ENCODE results near the gene NBEA.

GRCh38 chr13:34959489-34959888 lies 17.4 kb downstream of the NBEA start:
- no peak for TF ChIP-seq RAD21 (IDR thresholded peaks at IDR 0.05; ENCODE audit: low read depth)
- no peak for TF ChIP-seq SP1 (IDR thresholded peaks at IDR 0.05; ENCODE audit: low read depth)
- no peak for TF ChIP-seq CTCF (IDR thresholded peaks at IDR 0.05 in 2 of 3, conservative IDR thresholded peaks at IDR 0.05 in 1 of 3; ENCODE audit: borderline replicate concordance in 1 of 3, insufficient read depth in 1 of 3, low read depth in 2 of 3, low read length in 2 of 3)
- no peak for TF ChIP-seq POLR2A (IDR thresholded peaks at IDR 0.05; ENCODE audit: borderline replicate concordance, extremely low read depth, insufficient read depth, insufficient read length)
- no peak for TF ChIP-seq EZH2 (IDR thresholded peaks at IDR 0.05)
- TF ChIP-seq REST (IDR thresholded peaks at IDR 0.05; ENCODE audit: low read depth) = no peak
- no peak for TF ChIP-seq JUND (IDR thresholded peaks at IDR 0.05)
